ENCODE results near the gene FOXJ3. TPM values are rescaled to one million over a fixed set of nuclear protein-coding genes. Genes with fewer than 3 reads are reported as not detected.

Gene FOXJ3
- total RNA-seq, 2 donors from 2014 or later, result 36.7 to 38.6 TPM

DNA sequence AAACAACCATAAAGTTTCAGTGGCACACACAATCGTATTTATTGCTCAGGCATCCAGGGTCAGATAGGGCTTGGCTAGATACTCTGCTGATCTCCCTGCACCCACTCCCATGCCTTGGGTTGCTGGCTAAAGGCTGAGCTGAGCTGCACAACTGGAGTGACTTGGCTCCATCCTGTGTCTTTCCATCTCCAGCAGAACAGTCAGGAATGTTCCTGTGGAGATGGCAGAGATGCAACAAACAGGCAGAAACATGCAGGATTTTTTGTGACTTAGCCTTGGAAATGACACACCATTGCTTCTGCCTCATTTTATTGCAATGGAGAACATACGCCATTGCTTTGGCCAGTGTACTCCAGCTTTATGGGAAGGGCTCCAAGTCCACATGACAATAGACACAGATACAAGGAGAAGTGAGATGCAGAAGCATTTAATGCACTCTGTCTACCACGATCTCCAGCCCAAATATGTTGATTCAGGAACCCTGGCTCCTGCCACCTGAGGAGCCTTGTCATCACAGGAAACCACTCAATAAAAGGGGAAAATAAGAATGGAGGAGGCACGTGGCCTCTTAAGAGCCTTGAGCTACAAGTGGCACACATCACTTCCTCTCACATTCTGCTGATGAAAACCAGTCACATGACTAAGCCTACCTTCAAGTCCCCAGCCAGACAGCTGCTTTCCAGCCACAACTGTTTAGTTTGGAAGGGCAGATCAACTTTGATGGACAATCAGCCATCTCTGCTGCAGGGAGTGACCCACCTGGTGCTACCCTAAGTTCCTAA lies 191.9 kb downstream of the FOXJ3 start:
- peaks cover 0 to 7% of the 10 kb centered on the region in 2 donors for H3K4me1 ChIP-seq
- no peak overlapping the region for H3K27ac ChIP-seq
- DNase-seq (ENCODE audit: low spot score), result peak; percentile 49
- no peaks in the 10 kb centered on the region for H3K9me3 ChIP-seq
- no peaks in the 10 kb centered on the region for H3K27me3 ChIP-seq
- no peak overlapping the region for H3K4me3 ChIP-seq
- TF ChIP-seq, protein P1, sequence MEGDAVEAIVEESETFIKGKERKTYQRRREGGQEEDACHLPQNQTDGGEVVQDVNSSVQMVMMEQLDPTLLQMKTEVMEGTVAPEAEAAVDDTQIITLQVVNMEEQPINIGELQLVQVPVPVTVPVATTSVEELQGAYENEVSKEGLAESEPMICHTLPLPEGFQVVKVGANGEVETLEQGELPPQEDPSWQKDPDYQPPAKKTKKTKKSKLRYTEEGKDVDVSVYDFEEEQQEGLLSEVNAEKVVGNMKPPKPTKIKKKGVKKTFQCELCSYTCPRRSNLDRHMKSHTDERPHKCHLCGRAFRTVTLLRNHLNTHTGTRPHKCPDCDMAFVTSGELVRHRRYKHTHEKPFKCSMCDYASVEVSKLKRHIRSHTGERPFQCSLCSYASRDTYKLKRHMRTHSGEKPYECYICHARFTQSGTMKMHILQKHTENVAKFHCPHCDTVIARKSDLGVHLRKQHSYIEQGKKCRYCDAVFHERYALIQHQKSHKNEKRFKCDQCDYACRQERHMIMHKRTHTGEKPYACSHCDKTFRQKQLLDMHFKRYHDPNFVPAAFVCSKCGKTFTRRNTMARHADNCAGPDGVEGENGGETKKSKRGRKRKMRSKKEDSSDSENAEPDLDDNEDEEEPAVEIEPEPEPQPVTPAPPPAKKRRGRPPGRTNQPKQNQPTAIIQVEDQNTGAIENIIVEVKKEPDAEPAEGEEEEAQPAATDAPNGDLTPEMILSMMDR (IDR thresholded peaks at IDR 0.05), result no peak
- no peaks in the 10 kb centered on the region for H3K36me3 ChIP-seq

DNA sequence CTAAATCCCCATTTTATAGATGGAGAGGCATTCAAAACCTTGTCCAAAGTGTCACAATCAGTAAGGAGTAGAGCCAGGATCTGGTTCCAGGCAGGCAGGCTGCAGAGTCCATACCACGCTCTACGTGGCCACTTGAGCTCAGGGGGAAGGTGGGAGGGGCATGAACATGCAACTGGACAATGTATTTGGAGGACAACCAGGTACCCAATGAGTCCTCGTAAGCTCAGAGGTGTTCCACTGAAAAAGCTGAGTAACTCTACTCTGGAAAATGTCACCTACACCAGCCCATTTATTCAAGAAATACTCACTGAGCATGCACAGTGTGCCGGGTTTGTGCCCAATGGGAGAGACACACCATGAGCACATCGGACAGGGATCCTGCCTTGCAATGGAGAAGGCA lies 193.1 kb downstream of the FOXJ3 start:
- peaks cover 0 to 6% of the 10 kb centered on the region in 2 donors for H3K4me1 ChIP-seq
- H3K27me3 ChIP-seq, result no peaks in the 10 kb centered on the region
- H3K9me3 ChIP-seq, result no peaks in the 10 kb centered on the region
- TF ChIP-seq, protein P1 (IDR thresholded peaks at IDR 0.05), result no peak
- no peaks in the 10 kb centered on the region for H3K36me3 ChIP-seq
- H3K27ac ChIP-seq, result no peak overlapping the region
- peak; percentile 42 for DNase-seq (ENCODE audit: low spot score)
- H3K4me3 ChIP-seq, result no peak overlapping the region

DNA sequence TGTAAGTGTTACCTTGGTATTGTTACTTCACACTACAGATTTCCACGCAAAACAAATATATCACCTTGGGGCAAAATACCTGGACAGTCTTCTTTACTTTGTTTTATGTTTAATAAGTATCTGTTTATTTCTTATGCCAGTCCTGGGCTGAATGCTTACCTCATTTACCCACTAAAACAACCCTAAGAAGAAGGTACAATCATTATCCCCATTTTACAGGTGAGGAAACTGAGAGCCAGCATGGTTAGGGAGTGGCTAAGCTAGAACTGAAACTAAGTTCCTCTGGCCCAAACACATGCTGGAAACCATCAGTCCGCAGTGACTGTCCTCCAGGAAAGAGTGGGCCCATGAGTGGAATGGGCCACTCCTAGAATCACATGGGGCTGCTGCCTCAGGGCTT lies 194.8 kb downstream of the FOXJ3 start:
- Histone ChIP-seq H3K27me3 (no peaks in the 10 kb centered on the region), H3K9me3 (no peaks in the 10 kb centered on the region), H3K4me3 (no peak overlapping the region)

DNA sequence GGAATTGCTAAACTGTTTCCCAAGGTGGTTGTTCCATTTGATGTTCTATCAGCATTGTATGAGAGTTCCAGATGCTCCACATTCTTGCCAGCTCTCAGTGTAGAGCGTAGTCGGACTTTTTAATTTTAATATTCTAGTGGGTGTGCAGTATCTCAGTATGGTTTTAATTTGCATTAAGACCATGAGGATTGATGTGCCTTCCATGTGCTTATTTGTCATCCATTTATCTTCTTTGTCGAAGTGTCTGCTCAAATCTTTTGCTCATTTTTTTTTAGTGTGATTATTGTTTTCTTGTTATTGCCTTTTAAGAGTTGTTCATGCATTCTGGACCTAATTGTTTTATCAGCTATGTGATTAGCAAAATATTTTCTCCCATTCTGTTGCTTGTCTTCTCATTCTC lies 195.6 kb downstream of the FOXJ3 start:
- H3K36me3 ChIP-seq, result no peaks in the 10 kb centered on the region
- no peaks in the 10 kb centered on the region for H3K9me3 ChIP-seq
- no peak for DNase-seq (ENCODE audit: low spot score)
- no peak overlapping the region for H3K4me3 ChIP-seq
- no peak overlapping the region for H3K27ac ChIP-seq
- TF ChIP-seq, protein P1 (IDR thresholded peaks at IDR 0.05), result no peak
- no peaks in the 10 kb centered on the region for H3K4me1 ChIP-seq
- no peaks in the 10 kb centered on the region for H3K27me3 ChIP-seq

More for the DNA sequence above, 194.8 kb downstream of the FOXJ3 start:
- Histone ChIP-seq H3K27ac (no peak overlapping the region), H3K4me1 (no peaks in the 10 kb centered on the region), H3K36me3 (no peaks in the 10 kb centered on the region)
- no peak for DNase-seq (ENCODE audit: low spot score)
- TF ChIP-seq, protein P1 (IDR thresholded peaks at IDR 0.05), result no peak

DNA sequence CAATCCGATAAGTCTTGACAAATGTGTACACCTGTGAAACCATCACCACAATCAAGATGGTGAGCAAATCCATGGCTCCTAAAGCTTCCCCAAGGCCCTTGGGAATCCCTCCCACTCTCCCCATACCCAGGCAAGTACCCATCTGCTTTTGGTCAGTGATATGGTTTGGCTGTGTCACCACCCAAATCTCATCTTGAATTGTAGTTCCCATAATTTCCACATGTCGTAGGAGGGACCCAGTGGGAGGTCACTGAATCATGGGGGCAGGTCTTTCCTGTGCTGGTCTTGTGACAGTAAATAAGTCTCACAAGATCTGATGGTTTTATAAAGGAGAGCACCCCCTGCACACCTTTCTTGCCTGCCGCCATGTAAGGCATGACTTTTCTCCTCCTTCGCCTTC lies 196.4 kb downstream of the FOXJ3 start:
- no peaks in the 10 kb centered on the region for H3K36me3 ChIP-seq
- H3K27me3 ChIP-seq, result no peaks in the 10 kb centered on the region
- no peaks in the 10 kb centered on the region for H3K4me1 ChIP-seq
- TF ChIP-seq, protein P1 (IDR thresholded peaks at IDR 0.05), result no peak
- peak; percentile 46 for DNase-seq (ENCODE audit: low spot score)
- H3K4me3 ChIP-seq, result no peak overlapping the region
- no peaks in the 10 kb centered on the region for H3K9me3 ChIP-seq
- no peak overlapping the region for H3K27ac ChIP-seq

DNA sequence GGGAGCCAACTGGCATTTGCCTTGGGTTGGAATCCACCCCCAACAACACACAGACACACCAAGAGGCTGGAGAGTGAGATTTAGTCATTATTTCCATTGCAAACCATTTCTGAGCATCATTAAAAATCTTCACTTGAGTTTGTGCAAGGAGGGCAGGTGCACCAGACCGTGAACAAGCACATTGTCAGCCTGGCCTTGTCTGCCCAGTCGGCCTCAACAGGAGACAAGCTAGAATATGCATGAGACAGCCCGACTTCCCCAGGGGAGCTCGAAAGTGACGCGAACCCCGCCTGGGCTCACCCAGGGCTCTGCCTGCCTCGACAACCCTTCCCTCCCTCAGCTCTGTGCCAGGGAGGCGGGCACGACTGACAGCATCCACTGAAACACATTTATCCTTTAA lies 197.3 kb downstream of the FOXJ3 start:
- H3K9me3 ChIP-seq, result no peaks in the 10 kb centered on the region
- H3K27ac ChIP-seq, result no peak overlapping the region
- TF ChIP-seq, protein P1 (IDR thresholded peaks at IDR 0.05), result no peak
- no peaks in the 10 kb centered on the region for H3K36me3 ChIP-seq
- no peak overlapping the region for H3K4me3 ChIP-seq
- no peaks in the 10 kb centered on the region for H3K27me3 ChIP-seq
- DNase-seq (ENCODE audit: low spot score), result peak; percentile 51
- no peaks in the 10 kb centered on the region for H3K4me1 ChIP-seq
